Stomach (tissue), 4 donors: Measurements from ENCODE around the gene ASTN2.

Experiments used
- EP300 ChIP-seq: sonication (generic); formaldehyde crosslinking; IDR thresholded peaks from one replicate; pipeline ENCODE4 v1.6.1; 2017; ENCODE audit warnings: antibody characterized with exemption
- TF ChIP-seq, protein P1 (sequence below), 7 experiments: fragments of 450-650 bp in 4 of 7; fragments of 200-600 bp in 3 of 7; sonication (generic) in 3 of 7; IDR thresholded peaks; one replicate each; pipeline ENCODE4 v1.5.1; 2016 to 2019; ENCODE audit warnings: antibody characterized with exemption in 7 of 7, control low read depth in 2 of 7, mild to moderate bottlenecking in 1 of 7

DNA sequence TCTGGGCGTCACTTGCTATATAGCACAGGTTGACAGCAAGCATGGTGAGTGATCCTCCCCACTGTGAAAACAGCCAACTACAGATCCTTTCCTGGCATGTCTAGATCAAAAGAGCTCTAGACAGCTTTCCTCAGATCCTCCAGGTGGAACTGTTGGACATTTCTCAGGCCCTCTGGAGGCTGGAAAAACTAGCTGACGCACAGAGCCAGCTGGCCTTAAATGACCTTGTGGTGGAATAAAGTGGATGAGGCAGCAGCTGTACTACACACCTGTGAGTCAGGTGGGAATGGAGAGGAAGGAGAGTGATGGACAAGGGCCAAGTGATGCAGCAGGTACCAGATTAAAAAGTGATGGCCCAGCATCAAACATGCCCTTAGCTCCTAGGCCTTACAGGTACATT, 555.1 kb downstream of the ASTN2 start:
- no peak for TF ChIP-seq EP300
- TF ChIP-seq, protein P1, sequence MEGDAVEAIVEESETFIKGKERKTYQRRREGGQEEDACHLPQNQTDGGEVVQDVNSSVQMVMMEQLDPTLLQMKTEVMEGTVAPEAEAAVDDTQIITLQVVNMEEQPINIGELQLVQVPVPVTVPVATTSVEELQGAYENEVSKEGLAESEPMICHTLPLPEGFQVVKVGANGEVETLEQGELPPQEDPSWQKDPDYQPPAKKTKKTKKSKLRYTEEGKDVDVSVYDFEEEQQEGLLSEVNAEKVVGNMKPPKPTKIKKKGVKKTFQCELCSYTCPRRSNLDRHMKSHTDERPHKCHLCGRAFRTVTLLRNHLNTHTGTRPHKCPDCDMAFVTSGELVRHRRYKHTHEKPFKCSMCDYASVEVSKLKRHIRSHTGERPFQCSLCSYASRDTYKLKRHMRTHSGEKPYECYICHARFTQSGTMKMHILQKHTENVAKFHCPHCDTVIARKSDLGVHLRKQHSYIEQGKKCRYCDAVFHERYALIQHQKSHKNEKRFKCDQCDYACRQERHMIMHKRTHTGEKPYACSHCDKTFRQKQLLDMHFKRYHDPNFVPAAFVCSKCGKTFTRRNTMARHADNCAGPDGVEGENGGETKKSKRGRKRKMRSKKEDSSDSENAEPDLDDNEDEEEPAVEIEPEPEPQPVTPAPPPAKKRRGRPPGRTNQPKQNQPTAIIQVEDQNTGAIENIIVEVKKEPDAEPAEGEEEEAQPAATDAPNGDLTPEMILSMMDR (IDR thresholded peaks at IDR 0.05): no peak
